Type B pancreatic cell (in vitro differentiated cells): ENCODE measurements around the gene BCKDHB. TPM values are rescaled to one million over a fixed set of nuclear protein-coding genes. Genes with fewer than 3 reads are reported as not detected.
"Not testable (repeated sequence)": the region's sequence is repeated elsewhere in the genome, so short reads cannot be mapped to it uniquely, and the experiment has no call there.

ENCODE experiments used
- DNase-seq: peaks from one replicate; pipeline ENCODE4 v3.0.0; 2021; ENCODE audit warnings: mixed read lengths; ENCODE audit not compliant: unreplicated experiment; ENCODE audit errors: extremely low spot score
- H3K27ac Mint-ChIP-seq: 2 replicates; pipeline ENCODE4 v1.8.0; 2021; ENCODE audit warnings: mild to moderate bottlenecking, mixed read lengths
- H3K27me3 Mint-ChIP-seq: 2 replicates; pipeline ENCODE4 v1.8.0; 2021; ENCODE audit warnings: mixed read lengths
- H3K36me3 Mint-ChIP-seq: 2 replicates; pipeline ENCODE4 v1.8.0; 2021; ENCODE audit warnings: mixed read lengths
- H3K4me1 Mint-ChIP-seq: one replicate; pipeline ENCODE4 v1.8.0; 2021; ENCODE audit warnings: mixed read lengths; ENCODE audit not compliant: unreplicated experiment
- H3K4me3 Mint-ChIP-seq: 2 replicates; pipeline ENCODE4 v1.8.0; 2021; ENCODE audit warnings: mild to moderate bottlenecking, mixed read lengths
- H3K9me3 Mint-ChIP-seq: 2 replicates; pipeline ENCODE4 v1.8.0; 2021; ENCODE audit warnings: mixed read lengths
- CTCF ChIP-seq: fragments of 200-600 bp; sonication (generic); conservative IDR thresholded peaks from 2 replicates; pipeline ENCODE4 v1.5.0; 2021; ENCODE audit warnings: antibody characterized with exemption, mild to moderate bottlenecking
- total RNA-seq: library from RNA; stranded (reverse); gene quantifications from 2 replicates; pipeline ENCODE4 v1.2.1, GENCODE V29; 2021; ENCODE audit warnings: low replicate concordance

The BCKDHB gene
- total RNA-seq, 1 donor from 2014 or later, result 33.2 TPM

DNA sequence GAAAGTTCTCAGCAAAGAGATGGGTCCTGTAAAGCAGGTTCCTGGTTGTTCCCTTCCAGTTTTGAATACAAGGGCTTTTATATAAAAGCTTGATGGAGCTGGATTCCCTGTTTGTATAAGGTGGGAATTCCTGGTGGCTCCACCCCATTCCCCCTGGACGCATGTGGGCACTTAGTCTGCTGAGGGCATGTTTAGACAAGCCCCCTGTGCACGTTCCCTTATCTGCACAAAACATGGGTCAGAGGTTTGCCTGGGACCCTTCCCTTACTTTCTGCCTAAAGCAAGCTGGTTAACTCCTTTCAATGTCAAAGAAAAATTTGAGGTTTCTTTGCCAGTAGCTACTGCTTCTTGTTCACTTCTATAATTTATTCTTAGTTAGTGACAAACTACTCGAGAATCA is 181.1 kb downstream of the BCKDHB start:
- Mint-ChIP-seq H3K4me1 (peaks cover 9% of the 10 kb centered on the region), H3K27me3 (no peaks in the 10 kb centered on the region), H3K36me3 (peaks cover 3% of the 10 kb centered on the region)

GRCh38 chr6:80289727-80290126 is 183.3 kb downstream of the BCKDHB start:
- H3K27ac Mint-ChIP-seq, result no peak overlapping the region
- no peak for DNase-seq
- H3K9me3 Mint-ChIP-seq, result peaks cover 4% of the 10 kb centered on the region
- TF ChIP-seq CTCF, result no peak
- H3K4me3 Mint-ChIP-seq, result no peak overlapping the region
- H3K27me3 Mint-ChIP-seq, result no peaks in the 10 kb centered on the region
- peaks cover 14% of the 10 kb centered on the region for H3K36me3 Mint-ChIP-seq
- peaks cover 9% of the 10 kb centered on the region for H3K4me1 Mint-ChIP-seq

More for the DNA sequence above, 181.1 kb downstream of the BCKDHB start:
- DNase-seq, result no peak
- Mint-ChIP-seq H3K9me3 (no peaks in the 10 kb centered on the region), H3K4me3 (no peak overlapping the region), H3K27ac (peak overlapping the region; percentile 25)
- TF ChIP-seq CTCF, result no peak

DNA sequence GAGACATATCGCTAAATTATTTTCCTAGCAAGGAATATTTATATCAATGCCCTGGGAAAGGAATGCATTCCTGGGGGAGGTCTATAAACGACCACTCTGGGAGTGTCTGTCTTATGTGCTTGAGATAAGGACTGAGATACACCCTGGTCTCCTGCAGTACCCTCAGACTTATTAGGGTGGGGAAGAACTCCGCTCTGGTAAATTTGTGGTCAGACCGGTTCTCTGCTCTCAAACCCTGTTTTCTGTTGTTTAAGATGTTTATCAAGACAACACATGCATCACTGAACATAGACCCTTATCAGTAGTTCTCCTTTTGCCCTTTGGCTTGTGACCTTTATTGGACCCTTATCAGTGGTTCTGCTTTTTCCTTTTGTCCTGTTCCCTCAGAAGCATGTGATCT is 188.1 kb downstream of the BCKDHB start:
- H3K4me3 Mint-ChIP-seq, result not testable (repeated sequence)

DNA sequence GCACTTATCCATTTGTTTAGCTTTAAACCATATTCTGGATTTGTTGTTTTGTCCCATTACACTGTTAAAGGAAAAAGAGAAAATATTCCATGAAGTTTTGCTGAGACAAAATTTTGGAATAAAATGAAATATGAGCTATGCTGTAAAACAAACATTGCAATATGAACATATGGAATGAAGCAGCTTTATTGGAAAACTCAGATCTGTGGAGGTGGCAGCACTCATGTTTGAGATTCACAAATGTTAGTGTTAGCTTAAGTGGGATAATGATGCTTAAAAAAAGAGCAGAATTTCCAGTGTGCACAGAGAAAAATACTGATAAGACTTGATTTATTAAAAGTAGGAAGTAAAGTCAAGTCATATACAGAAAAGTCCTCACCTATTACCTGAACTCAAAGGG is 196.2 kb downstream of the BCKDHB start:
- Mint-ChIP-seq H3K4me1 (no peaks in the 10 kb centered on the region), H3K4me3 (no peak overlapping the region), H3K27me3 (no peaks in the 10 kb centered on the region), H3K9me3 (peaks cover 4% of the 10 kb centered on the region), H3K27ac (no peak overlapping the region), H3K36me3 (peaks cover 10% of the 10 kb centered on the region)
- TF ChIP-seq CTCF, result no peak
- DNase-seq, result no peak

More for the DNA sequence above, 188.1 kb downstream of the BCKDHB start:
- H3K36me3 Mint-ChIP-seq, result peaks cover 21% of the 10 kb centered on the region
- DNase-seq, H3K4me1 Mint-ChIP-seq, H3K9me3 Mint-ChIP-seq, H3K27me3 Mint-ChIP-seq, H3K27ac Mint-ChIP-seq: not testable (repeated sequence)

GRCh38 chr6:80304014-80304413 is 197.5 kb downstream of the BCKDHB start:
- no peak overlapping the region for H3K4me3 Mint-ChIP-seq
- peaks cover 4% of the 10 kb centered on the region for H3K9me3 Mint-ChIP-seq
- H3K4me1 Mint-ChIP-seq, result no peaks in the 10 kb centered on the region
- H3K36me3 Mint-ChIP-seq, result peaks cover 10% of the 10 kb centered on the region
- H3K27ac Mint-ChIP-seq, result no peak overlapping the region
- no peak for DNase-seq
- H3K27me3 Mint-ChIP-seq, result no peaks in the 10 kb centered on the region
- no peak for TF ChIP-seq CTCF

GRCh38 chr6:80314531-80314930 is 208.1 kb downstream of the BCKDHB start:
- Mint-ChIP-seq H3K4me3 (no peak overlapping the region), H3K9me3 (peaks cover 18% of the 10 kb centered on the region), H3K4me1 (peaks cover 13% of the 10 kb centered on the region), H3K27ac (no peak overlapping the region), H3K27me3 (no peaks in the 10 kb centered on the region), H3K36me3 (peaks cover 17% of the 10 kb centered on the region)
- no peak for TF ChIP-seq CTCF
- no peak for DNase-seq
